H1 (cell line): ENCODE data around the gene GRK5. TPM values are rescaled to one million over a fixed set of nuclear protein-coding genes. Genes with fewer than 3 reads are reported as not detected.

ENCODE experiments used
- CBX8 ChIP-seq: fragments of 300-800, 300-1000 bp; sonication (generic); IDR thresholded peaks from 2 replicates; pipeline ENCODE4 v1.7.1; 2016; ENCODE audit warnings: low read depth, low read length, borderline replicate concordance
- HDAC6 ChIP-seq: IDR thresholded peaks from one replicate; pipeline ENCODE4 v1.7.1; 2012; ENCODE audit warnings: low read depth, mild to moderate bottlenecking, inconsistent platforms, low read length, moderate library complexity
- KDM5A ChIP-seq: fragments of 200-600 bp; IDR thresholded peaks from 2 replicates; pipeline ENCODE4 v1.7.1; 2012; ENCODE audit warnings: mild to moderate bottlenecking, low read length, inconsistent platforms, mixed read lengths
- NANOG ChIP-seq: IDR thresholded peaks from 2 replicates; pipeline ENCODE4 v1.6.1; 2011; ENCODE audit warnings: low read length, low read depth, mild to moderate bottlenecking, inconsistent platforms; ENCODE audit not compliant: insufficient read depth, poor library complexity, severe bottlenecking
- NRF1 ChIP-seq: IDR thresholded peaks from 2 replicates; pipeline ENCODE4 v1.6.1; 2011; ENCODE audit warnings: mild to moderate bottlenecking, low read depth, low read length, improper control_type of control experiment
- SUZ12 ChIP-seq: fragments of 200-600 bp; sonication (generic); IDR thresholded peaks from 2 replicates; pipeline ENCODE4 v1.6.1; 2012; ENCODE audit warnings: mild to moderate bottlenecking, inconsistent platforms, low read length, moderate library complexity, mixed read lengths
- polyA plus RNA-seq, 7 experiments: library from polyadenylated mRNA; depleted of rRNA in 3 of 7; stranded (reverse) in 5 of 7; unstranded in 2 of 7; fragments of >200 nt in 5 of 7; fragments of 200-250 nt in 2 of 7; gene quantifications; 1 replicate in 5 of 7; 2 replicates in 1 of 7; 4 replicates in 1 of 7; pipeline versions ENCODE4 v1.2.1 to v1.2.3, GENCODE V29; 2011 to 2013; ENCODE audit warnings: missing spikeins in 2 of 7, mixed read lengths in 2 of 7
- total RNA-seq: library from RNA; stranded (reverse); fragmentation: NEBNext Ultra II Directional; extraction: Animal tissue kit (Norgen Biotek cat#: 25700); gene quantifications from 2 replicates; pipeline ENCODE4 v1.2.1, GENCODE V29; 2021
- TF ChIP-seq, protein P1 (sequence below): IDR thresholded peaks from 2 replicates; pipeline ENCODE4 v1.6.1; 2012; ENCODE audit warnings: inconsistent platforms
- TF ChIP-seq, protein P2 (sequence below): IDR thresholded peaks from 2 replicates; pipeline ENCODE4 v1.6.1; 2011; ENCODE audit warnings: low read depth, mild to moderate bottlenecking, low read length; ENCODE audit not compliant: insufficient read depth

The GRK5 gene
- total and polyA plus RNA-seq, 2 of the 8 experiments (the other 6 are each of a cell fraction or from before 2014, with no cell fraction given), result 0.54 to 2.5 TPM

DNA sequence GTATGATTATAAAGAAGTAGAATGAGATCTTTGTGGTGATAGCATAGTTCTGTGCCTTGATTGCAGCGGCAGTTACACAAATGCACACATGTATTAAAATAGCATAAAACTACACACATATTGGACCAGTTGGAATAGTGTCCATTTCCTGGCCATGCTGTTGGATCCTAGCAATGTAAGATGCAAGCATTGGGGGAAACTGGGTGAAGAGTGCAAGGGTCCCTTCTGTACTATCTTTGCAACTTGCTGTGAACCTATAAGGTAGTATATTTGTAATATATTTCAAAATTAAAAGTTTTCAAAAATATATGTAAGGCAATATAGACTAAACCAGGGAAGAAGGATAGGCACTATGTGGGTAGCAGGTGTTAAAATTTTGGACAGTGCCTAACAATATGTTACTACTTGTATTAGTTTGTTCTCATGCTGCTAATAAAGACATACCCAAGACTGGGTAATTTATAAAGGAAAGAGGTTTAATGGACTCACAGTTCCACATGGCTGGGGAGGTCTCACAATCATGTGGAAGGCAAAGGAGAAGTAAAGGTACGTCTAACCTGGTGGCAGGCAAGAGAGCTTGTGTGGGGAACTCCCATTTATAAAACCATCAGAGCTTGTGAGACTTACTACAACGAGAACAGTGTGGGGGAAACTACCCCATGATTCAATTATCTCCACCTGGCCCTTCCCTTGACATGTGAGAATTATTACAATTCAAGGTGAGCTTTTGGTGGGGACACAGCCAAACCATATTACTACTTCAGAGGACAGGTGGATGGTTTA, 263.7 kb downstream of the GRK5 start (continued):
- TF ChIP-seq NANOG (no peak), KDM5A (no peak), NRF1 (no peak), SUZ12 (no peak), CBX8 (no peak), HDAC6 (no peak)
- TF ChIP-seq, protein P1, sequence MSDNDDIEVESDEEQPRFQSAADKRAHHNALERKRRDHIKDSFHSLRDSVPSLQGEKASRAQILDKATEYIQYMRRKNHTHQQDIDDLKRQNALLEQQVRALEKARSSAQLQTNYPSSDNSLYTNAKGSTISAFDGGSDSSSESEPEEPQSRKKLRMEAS, result no peak
- TF ChIP-seq, protein P2, sequence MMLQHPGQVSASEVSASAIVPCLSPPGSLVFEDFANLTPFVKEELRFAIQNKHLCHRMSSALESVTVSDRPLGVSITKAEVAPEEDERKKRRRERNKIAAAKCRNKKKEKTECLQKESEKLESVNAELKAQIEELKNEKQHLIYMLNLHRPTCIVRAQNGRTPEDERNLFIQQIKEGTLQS, result no peak
